PC-9 (cell line): Measurements from ENCODE around the gene C16orf95. TPM values are rescaled to one million over a fixed set of nuclear protein-coding genes. Genes with fewer than 3 reads are reported as not detected.

Source experiments
- BruUV-seq: library from RNA; stranded (reverse); fragments of 400-500 nt; replicated peaks from 2 replicates; lab custom pipeline; 2021; lab: Mats Ljungman, UMichigan
- CTCF ChIA-PET: fragments of 300-600 bp; sonication (Branson Sonifier 250); formaldehyde crosslinking; loops from one replicate; lab custom pipeline; 2022; ENCODE audit warnings: antibody characterized with exemption; lab: Charles Lee
- POLR2A ChIA-PET: fragments of 300-600 bp; sonication (Branson Sonifier 250); formaldehyde crosslinking; loops from one replicate; lab custom pipeline; 2022; ENCODE audit warnings: antibody characterized with exemption; ENCODE audit not compliant: unreplicated experiment; lab: Charles Lee
- DNase-seq, 2 experiments: peaks; one replicate each; pipeline versions ENCODE4 v3.0.0 to v3.0.0-alpha.2; 2015 to 2022; ENCODE audit warnings: mixed read lengths in 1 of 2
- H2AFZ ChIP-seq: fragments of 200-600 bp; sonication (generic); 2 replicates; pipeline ENCODE4 v1.8.1; 2017; ENCODE audit warnings: antibody characterized with exemption
- H3F3A ChIP-seq: fragments of 200-600 bp; sonication (generic); 2 replicates; pipeline ENCODE4 v1.8.1; 2017; ENCODE audit warnings: antibody characterized with exemption, mild to moderate bottlenecking, low read depth; ENCODE audit not compliant: insufficient read depth
- H3K27ac ChIP-seq: fragments of 200-600 bp; sonication (generic); 2 replicates; pipeline ENCODE4 v1.6.1; 2016; ENCODE audit warnings: mixed run types
- H3K27me3 ChIP-seq: fragments of 200-600 bp; sonication (generic); 2 replicates; pipeline ENCODE4 v1.6.1; 2016; ENCODE audit warnings: low read depth, mixed run types; ENCODE audit not compliant: insufficient read depth
- H3K36me3 ChIP-seq: fragments of 200-600 bp; sonication (generic); 2 replicates; pipeline ENCODE4 v1.6.1; 2016; ENCODE audit warnings: low read depth, mixed run types
- H3K4me1 ChIP-seq: fragments of 200-600 bp; sonication (generic); replicated peaks from 2 replicates; pipeline ENCODE4 v1.6.1; 2016; ENCODE audit warnings: mixed run types; ENCODE audit not compliant: insufficient read depth
- H3K4me2 ChIP-seq: fragments of 200-600 bp; sonication (generic); 2 replicates; pipeline ENCODE4 v1.6.1; 2017; ENCODE audit warnings: mixed run types
- H3K4me3 ChIP-seq: fragments of 200-600 bp; sonication (generic); 2 replicates; pipeline ENCODE4 v1.6.1; 2016; ENCODE audit warnings: mixed run types
- H3K79me2 ChIP-seq: fragments of 200-600 bp; sonication (generic); 2 replicates; pipeline ENCODE4 v1.6.1; 2017; ENCODE audit warnings: low read depth, mixed run types
- H3K9me2 ChIP-seq: fragments of 200-600 bp; sonication (generic); 2 replicates; pipeline ENCODE4 v1.8.1; 2017; ENCODE audit warnings: mild to moderate bottlenecking; ENCODE audit not compliant: insufficient read depth
- H3K9me3 ChIP-seq: fragments of 200-600 bp; sonication (generic); 2 replicates; pipeline ENCODE4 v1.8.1; 2016; ENCODE audit warnings: low read depth; ENCODE audit not compliant: insufficient read depth
- H4K20me1 ChIP-seq: fragments of 200-600 bp; sonication (generic); 2 replicates; pipeline ENCODE4 v1.8.1; 2017; ENCODE audit not compliant: insufficient read depth
- EZH2 ChIP-seq: fragments of 200-600 bp; sonication (generic); IDR thresholded peaks from 2 replicates; pipeline ENCODE4 v1.8.0; 2017; ENCODE audit warnings: antibody characterized with exemption, low read depth
- intact Hi-C: fragments of 100-400 bp; cut with micrococcal nuclease; formaldehyde crosslinking; loops from one replicate; pipeline ENCODE4 v1.10.0; 2022; ENCODE audit not compliant: unreplicated experiment
- total RNA-seq: library from RNA; stranded (reverse); gene quantifications from 2 replicates; pipeline ENCODE4 v1.2.3, GENCODE V29; 2021
- TF ChIP-seq, protein P1 (sequence below): fragments of 200-600 bp; sonication (generic); conservative IDR thresholded peaks from 2 replicates; pipeline ENCODE4 v1.6.1; 2017; ENCODE audit warnings: mixed run types, antibody characterized with exemption, mild to moderate bottlenecking, moderate library complexity

Gene C16orf95
- total RNA-seq, 1 experiment from 2014 or later, result 7.5 TPM

DNA sequence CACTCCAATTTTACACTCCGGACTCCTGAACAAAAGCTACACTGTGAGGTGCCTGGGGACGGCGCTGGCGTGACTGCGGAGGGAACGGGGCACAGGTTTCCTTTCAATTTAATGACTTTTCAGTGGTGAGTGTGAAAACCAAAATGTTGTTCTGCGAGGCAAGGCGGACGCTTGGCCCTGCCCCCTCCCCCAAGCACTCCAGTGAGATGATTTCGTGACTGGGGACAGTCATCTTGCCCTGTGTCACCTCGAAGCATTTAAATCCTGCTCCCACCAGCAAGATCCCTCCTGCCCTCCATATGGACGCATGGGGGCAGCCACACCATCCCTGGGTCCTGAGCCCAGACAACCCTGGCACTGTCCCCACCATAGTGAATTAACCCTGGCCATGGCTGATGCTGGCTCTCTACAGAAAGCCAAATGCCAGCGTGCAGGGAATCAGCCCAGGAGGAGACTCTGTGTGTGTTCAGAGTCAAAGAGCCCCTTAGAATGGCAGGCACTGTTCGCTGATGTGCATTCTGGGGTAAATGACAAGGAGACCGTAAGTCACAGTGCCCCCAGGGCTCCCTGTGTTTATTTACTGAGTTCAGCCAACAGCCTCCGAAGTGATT is 41.0 kb downstream of the C16orf95 start:
- BruUV-seq, result no TSS peak
- Histone ChIP-seq H4K20me1 (no peaks in the 10 kb centered on the region), H3K27ac (no peak overlapping the region), H3K79me2 (no peaks in the 10 kb centered on the region), H3K4me1 (no peaks in the 10 kb centered on the region), H3F3A (no peaks in the 10 kb centered on the region), H3K9me2 (no peaks in the 10 kb centered on the region), H3K27me3 (no peaks in the 10 kb centered on the region), H3K4me3 (no peak overlapping the region), H2AFZ (no peak overlapping the region), H3K36me3 (no peaks in the 10 kb centered on the region), H3K4me2 (no peak overlapping the region), H3K9me3 (no peaks in the 10 kb centered on the region)
- CTCF ChIA-PET, result no interaction called here
- intact Hi-C loops, result loop anchor here (5.0 kb wide), 1 partner anchor 214 kb away; no protein-coding TSS in a partner anchor
- no peak for TF ChIP-seq EZH2
- TF ChIP-seq, protein P1, sequence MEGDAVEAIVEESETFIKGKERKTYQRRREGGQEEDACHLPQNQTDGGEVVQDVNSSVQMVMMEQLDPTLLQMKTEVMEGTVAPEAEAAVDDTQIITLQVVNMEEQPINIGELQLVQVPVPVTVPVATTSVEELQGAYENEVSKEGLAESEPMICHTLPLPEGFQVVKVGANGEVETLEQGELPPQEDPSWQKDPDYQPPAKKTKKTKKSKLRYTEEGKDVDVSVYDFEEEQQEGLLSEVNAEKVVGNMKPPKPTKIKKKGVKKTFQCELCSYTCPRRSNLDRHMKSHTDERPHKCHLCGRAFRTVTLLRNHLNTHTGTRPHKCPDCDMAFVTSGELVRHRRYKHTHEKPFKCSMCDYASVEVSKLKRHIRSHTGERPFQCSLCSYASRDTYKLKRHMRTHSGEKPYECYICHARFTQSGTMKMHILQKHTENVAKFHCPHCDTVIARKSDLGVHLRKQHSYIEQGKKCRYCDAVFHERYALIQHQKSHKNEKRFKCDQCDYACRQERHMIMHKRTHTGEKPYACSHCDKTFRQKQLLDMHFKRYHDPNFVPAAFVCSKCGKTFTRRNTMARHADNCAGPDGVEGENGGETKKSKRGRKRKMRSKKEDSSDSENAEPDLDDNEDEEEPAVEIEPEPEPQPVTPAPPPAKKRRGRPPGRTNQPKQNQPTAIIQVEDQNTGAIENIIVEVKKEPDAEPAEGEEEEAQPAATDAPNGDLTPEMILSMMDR, result no peak
- POLR2A ChIA-PET, result no interaction called here
- no peak for DNase-seq

DNA sequence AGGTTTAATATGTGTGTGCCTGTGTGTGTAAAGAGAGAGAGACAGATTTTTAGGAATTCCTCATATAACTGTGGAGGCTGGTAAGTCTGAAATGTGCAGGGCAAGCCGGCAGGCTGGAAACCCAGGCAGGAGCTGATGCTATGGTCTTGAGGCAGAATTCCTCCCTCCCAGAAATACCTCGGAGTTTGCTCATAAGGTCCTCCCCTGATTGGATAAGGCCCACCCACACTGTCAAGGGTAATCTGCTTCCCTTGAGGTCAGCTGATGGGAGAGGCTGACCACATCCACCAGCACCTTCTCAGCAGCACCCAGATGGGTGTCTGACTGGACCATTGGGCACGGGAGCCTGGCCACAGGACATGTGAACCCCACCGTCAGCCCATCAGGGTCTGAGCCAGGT is 42.4 kb downstream of the C16orf95 start:
- H3K4me2 ChIP-seq, result no peak overlapping the region
- no peaks in the 10 kb centered on the region for H3K9me2 ChIP-seq
- H3K4me1 ChIP-seq, result no peaks in the 10 kb centered on the region
- H3K79me2 ChIP-seq, result no peaks in the 10 kb centered on the region
- H3K27ac ChIP-seq, result no peak overlapping the region
- TF ChIP-seq EZH2, result no peak
- TF ChIP-seq, protein P1, result no peak
- no peaks in the 10 kb centered on the region for H3K27me3 ChIP-seq
- no TSS peak for BruUV-seq
- POLR2A ChIA-PET, result no interaction called here
- H3K9me3 ChIP-seq, result no peaks in the 10 kb centered on the region
- intact Hi-C loops, result loop anchor here (1.0 to 5.0 kb wide), 2 partner anchors 33 to 212 kb away; no protein-coding TSS in a partner anchor
- H3K4me3 ChIP-seq, result no peak overlapping the region
- H3K36me3 ChIP-seq, result no peaks in the 10 kb centered on the region
- H3F3A ChIP-seq, result no peaks in the 10 kb centered on the region
- no peak overlapping the region for H2AFZ ChIP-seq
- no peak for DNase-seq
- CTCF ChIA-PET, result no interaction called here
- no peaks in the 10 kb centered on the region for H4K20me1 ChIP-seq

DNA sequence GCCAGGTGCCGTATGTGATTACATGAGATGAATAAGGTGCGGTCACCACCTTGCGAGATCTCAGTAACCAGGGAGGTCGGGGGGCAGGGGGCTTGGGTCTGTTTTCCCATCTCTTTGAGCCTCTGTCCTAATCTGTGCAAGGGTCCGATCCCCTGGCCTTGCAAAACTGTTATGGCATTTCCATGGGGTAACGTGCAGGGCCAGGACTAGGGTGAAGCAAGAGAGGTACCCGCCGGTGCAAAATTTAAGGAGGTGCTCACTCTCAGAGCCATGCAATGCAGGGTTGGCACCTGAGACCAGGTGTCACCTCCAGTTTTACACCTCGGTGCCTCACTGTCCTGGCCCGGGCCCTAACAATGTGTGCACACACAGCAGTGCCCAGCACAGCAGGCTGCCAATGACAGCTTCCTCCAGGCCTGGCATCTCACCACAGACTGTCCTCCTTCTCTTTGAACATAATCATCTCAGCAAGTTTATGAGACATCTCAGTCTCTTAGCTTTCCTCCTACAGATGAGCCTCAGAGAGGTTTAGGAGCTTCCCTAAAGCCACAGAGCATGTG is 43.6 kb downstream of the C16orf95 start:
- H3K36me3 ChIP-seq, result no peaks in the 10 kb centered on the region
- intact Hi-C loops, result loop anchor here (1.0 kb wide), 1 partner anchor 32 kb away; no protein-coding TSS in a partner anchor
- no peaks in the 10 kb centered on the region for H3F3A ChIP-seq
- H3K4me3 ChIP-seq, result no peak overlapping the region
- no peak overlapping the region for H3K4me2 ChIP-seq
- no peaks in the 10 kb centered on the region for H3K27me3 ChIP-seq
- no peaks in the 10 kb centered on the region for H3K79me2 ChIP-seq
- no peak overlapping the region for H2AFZ ChIP-seq
- no peaks in the 10 kb centered on the region for H3K4me1 ChIP-seq
- H3K9me2 ChIP-seq, result no peaks in the 10 kb centered on the region
- H3K9me3 ChIP-seq, result no peaks in the 10 kb centered on the region
- CTCF ChIA-PET, result no interaction called here
- DNase-seq, result no peak
- H3K27ac ChIP-seq, result no peak overlapping the region
- BruUV-seq, result no TSS peak
- H4K20me1 ChIP-seq, result no peaks in the 10 kb centered on the region
- POLR2A ChIA-PET, result interaction anchor here (0.5 kb wide), 1 partner anchor 53 kb away, joined by 3 read pairs; no protein-coding TSS in a partner anchor
- TF ChIP-seq EZH2, result no peak
- TF ChIP-seq, protein P1, result no peak
